Common myeloid progenitor, CD34-positive (primary cell): ENCODE results near the gene ASTN2.

Experiments
- CTCF ChIA-PET: fragments of 350-600 bp; sonication (Branson Sonifier 250); formaldehyde crosslinking; loops from one replicate; lab custom pipeline; 2021; ENCODE audit warnings: antibody characterized with exemption; lab: Charles Lee
- POLR2A ChIA-PET: fragments of 350-600 bp; sonication (Branson Sonifier 250); formaldehyde crosslinking; loops from one replicate; lab custom pipeline; 2021; ENCODE audit warnings: antibody characterized with exemption; lab: Charles Lee
- DNase-seq, 3 donors: peaks; one replicate each; pipeline versions ENCODE4 v3.0.0 to v3.0.0-alpha.2; 2013
- H3K27ac ChIP-seq, 2 experiments: 1 replicate in 1 of 2; 2 replicates in 1 of 2; pipeline ENCODE4 v1.7.0; 2013; ENCODE audit warnings: inconsistent platforms in 2 of 2, low read length in 2 of 2, mild to moderate bottlenecking in 2 of 2, low read depth in 1 of 2, moderate library complexity in 1 of 2; ENCODE audit not compliant: severe bottlenecking in 2 of 2, insufficient read depth in 1 of 2, poor library complexity in 1 of 2
- H3K27me3 ChIP-seq, 5 experiments: replicated peaks in 2 of 5; 1 replicate in 3 of 5; 2 replicates in 2 of 5; pipeline versions ENCODE4 v1.6.1 to v1.7.0; 2013; ENCODE audit warnings: low read length in 4 of 5, mild to moderate bottlenecking in 2 of 5, moderate library complexity in 2 of 5, inconsistent platforms in 1 of 5; ENCODE audit not compliant: insufficient read depth in 5 of 5, control insufficient read depth in 4 of 5
- H3K36me3 ChIP-seq, 4 experiments: 1 replicate in 2 of 4; 2 replicates in 2 of 4; pipeline versions ENCODE4 v1.6.1 to v1.7.0; 2013; ENCODE audit warnings: low read length in 3 of 4, control low read depth in 1 of 4, mild to moderate bottlenecking in 1 of 4; ENCODE audit not compliant: control insufficient read depth in 4 of 4, insufficient read depth in 4 of 4
- H3K4me1 ChIP-seq, 4 experiments: 1 replicate in 3 of 4; 2 replicates in 1 of 4; pipeline versions ENCODE4 v1.6.1 to v1.7.1; 2013; ENCODE audit warnings: low read length in 3 of 4, mild to moderate bottlenecking in 3 of 4, control low read depth in 1 of 4, inconsistent platforms in 1 of 4, moderate library complexity in 1 of 4; ENCODE audit not compliant: control insufficient read depth in 4 of 4, insufficient read depth in 4 of 4; ENCODE audit errors: control extremely low read depth in 1 of 4
- H3K4me3 ChIP-seq, 7 experiments: 1 replicate in 4 of 7; 2 replicates in 3 of 7; pipeline versions ENCODE4 v1.5.1 to v1.7.0; 2013; ENCODE audit warnings: mild to moderate bottlenecking in 7 of 7, low read length in 6 of 7, moderate library complexity in 6 of 7, inconsistent platforms in 2 of 7, low read depth in 2 of 7, control low read depth in 1 of 7; ENCODE audit not compliant: insufficient read depth in 4 of 7, control insufficient read depth in 1 of 7; ENCODE audit errors: extremely low read depth in 1 of 7
- H3K9me3 ChIP-seq, 5 experiments: 1 replicate in 4 of 5; 2 replicates in 1 of 5; pipeline versions ENCODE4 v1.6.1 to v1.7.1; 2013; ENCODE audit warnings: low read length in 4 of 5, mild to moderate bottlenecking in 2 of 5, inconsistent platforms in 1 of 5, low read depth in 1 of 5, moderate library complexity in 1 of 5; ENCODE audit not compliant: control insufficient read depth in 4 of 5, insufficient read depth in 2 of 5; ENCODE audit errors: control extremely low read depth in 1 of 5
- WGBS: methylation state at CpG from one replicate; pipeline ENCODE4 v1.1.5; 2013; ENCODE audit not compliant: insufficient coverage; 5-methylcytosine and 5-hydroxymethylcytosine counted together

Gene ASTN2

DNA sequence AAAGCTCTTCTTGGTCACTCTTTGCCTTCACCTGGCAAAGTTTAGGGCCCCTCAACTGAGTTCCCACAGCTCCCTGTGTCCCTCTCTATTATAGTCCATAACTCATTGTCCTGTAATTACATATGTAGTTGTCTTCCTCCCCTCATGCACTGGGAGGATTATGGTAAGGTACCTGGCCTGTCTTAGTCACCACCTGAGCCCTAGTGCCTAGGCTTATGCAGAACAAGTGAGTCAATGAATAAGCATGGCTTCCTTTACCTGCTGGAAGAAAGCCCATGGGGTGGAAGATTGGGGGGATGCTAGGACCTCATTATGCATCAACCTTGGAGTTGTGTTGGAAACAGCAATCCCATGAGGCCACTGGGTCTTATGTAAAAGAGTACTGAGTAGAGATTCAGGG, 915.4 kb downstream of the ASTN2 start:
- no peaks in the 10 kb centered on the region for H3K4me1 ChIP-seq
- POLR2A ChIA-PET, result no interaction called here
- CTCF ChIA-PET, result no interaction called here
- H3K27ac ChIP-seq, result no peak overlapping the region
- H3K9me3 ChIP-seq, result no peaks in the 10 kb centered on the region
- no peaks in the 10 kb centered on the region for H3K36me3 ChIP-seq
- H3K4me3 ChIP-seq, result no peak overlapping the region
- DNase-seq, result no peak
- H3K27me3 ChIP-seq, result peaks cover 0 to 2% (median 0%) of the 10 kb centered on the region in 5 experiments

DNA sequence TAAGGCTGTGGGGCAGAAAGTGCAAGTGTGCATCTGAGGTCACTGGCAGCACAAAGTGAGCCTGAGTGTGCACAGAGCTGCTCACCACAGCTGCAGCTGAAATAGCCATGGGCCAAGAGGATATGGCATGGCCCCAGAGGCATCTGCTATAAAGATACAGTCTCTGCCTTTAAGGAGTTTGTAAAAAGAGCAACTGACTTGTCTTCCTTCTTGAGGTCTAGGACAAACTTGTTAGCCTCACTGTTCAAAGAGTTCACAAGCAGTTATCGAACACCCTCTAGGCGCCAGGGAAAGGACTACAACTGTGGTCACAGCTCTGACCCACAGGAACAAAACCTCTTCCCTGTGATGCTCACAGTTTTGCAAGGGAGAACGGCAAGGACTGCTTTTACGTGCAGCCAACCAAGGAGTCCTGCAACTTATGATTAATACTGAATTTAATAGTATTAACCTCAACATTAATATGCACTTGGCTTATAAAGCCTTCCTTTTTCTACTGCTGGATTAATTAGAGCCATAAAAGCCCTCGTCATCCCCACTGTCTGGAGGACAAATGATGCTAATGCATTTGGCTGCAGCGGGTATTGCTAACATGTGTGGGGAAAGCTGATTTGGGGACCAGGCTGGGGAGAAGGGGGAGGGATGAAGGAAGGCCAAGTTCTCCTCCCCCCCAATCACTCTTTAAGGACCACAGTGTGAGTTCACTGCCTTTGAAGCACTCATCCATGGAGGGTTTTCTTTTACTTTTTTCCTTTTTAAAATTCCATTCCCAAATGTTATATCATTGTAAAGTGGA, 917.6 kb downstream of the ASTN2 start:
- POLR2A ChIA-PET, result no interaction called here
- 100% methylated on average over 2 of the region's 6 CpGs for WGBS
- CTCF ChIA-PET, result interaction anchor here (0.7 to 1.3 kb wide), 3 partner anchors 7 to 345 kb away, joined by 3 to 4 read pairs (median 4); no protein-coding TSS in a partner anchor
- Histone ChIP-seq H3K4me3 (no peak overlapping the region), H3K9me3 (no peaks in the 10 kb centered on the region), H3K36me3 (no peaks in the 10 kb centered on the region), H3K27ac (no peak overlapping the region), H3K27me3 (peaks cover 0 to 2% (median 0%) of the 10 kb centered on the region in 5 experiments), H3K4me1 (no peaks in the 10 kb centered on the region)
- no peak for DNase-seq

DNA sequence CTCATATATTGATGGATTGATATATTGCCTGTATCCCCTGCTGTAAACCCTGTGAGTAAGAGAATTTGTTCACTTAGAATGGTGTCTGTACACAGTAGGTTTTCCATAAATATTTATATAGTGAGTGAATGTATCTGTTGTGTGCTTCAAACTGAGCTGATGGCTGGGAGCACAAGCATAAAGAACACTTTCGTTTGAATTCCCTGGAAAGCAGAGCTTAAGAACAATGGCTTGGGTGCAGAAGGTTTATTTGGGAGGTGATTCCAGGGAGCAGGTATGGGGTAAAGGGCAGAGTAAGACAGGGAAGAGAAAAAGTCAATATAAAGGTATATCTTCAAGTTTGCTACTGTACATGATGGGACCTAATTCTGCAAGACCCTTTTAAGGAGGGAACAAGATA, 918.7 kb downstream of the ASTN2 start:
- H3K27me3 ChIP-seq, result peaks cover 0 to 2% (median 0%) of the 10 kb centered on the region in 5 experiments

DNA sequence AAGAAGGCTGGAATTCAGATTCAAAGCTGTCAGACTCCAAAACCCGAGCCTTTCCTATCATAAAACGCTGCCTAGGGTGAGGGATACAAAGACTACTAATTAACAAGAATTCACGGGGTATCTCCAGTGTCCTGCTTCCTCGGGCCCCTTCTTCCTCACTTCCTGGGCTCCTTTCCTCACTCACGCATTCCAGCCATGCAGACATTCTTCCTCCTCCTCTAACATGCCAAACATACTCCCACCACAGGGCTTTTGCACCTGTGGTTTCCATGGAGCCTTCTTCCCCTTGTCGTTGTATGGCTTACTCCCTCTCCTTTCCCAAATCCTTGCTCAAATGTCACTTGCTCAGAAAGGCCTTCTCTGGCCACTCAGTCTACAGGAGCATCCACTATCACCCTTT, 919.1 kb downstream of the ASTN2 start:
- Histone ChIP-seq H3K4me3 (no peak overlapping the region), H3K4me1 (no peaks in the 10 kb centered on the region), H3K36me3 (no peaks in the 10 kb centered on the region), H3K27ac (no peak overlapping the region), H3K27me3 (peaks cover 0 to 2% (median 0%) of the 10 kb centered on the region in 5 experiments), H3K9me3 (no peaks in the 10 kb centered on the region)
- WGBS, result 83% methylated on average over 3 of the region's 6 CpGs
- ChIA-PET POLR2A (interaction anchor here (0.5 kb wide), 1 partner anchor 332 kb away, joined by 3 read pairs; no protein-coding TSS in a partner anchor), CTCF (interaction anchor here (0.8 to 1.8 kb wide), 5 partner anchors 9 to 253 kb away, joined by 3 to 4 read pairs (median 3); no protein-coding TSS in a partner anchor)
- DNase-seq, result no peak

More for the DNA sequence above, 918.7 kb downstream of the ASTN2 start:
- ChIA-PET CTCF (interaction anchor here (0.8 to 1.8 kb wide), 4 partner anchors 8 to 211 kb away, joined by 3 to 4 read pairs (median 4); no protein-coding TSS in a partner anchor), POLR2A (no interaction called here)
- Histone ChIP-seq H3K4me1 (no peaks in the 10 kb centered on the region), H3K27ac (no peak overlapping the region), H3K4me3 (no peak overlapping the region), H3K9me3 (no peaks in the 10 kb centered on the region), H3K36me3 (no peaks in the 10 kb centered on the region)
- 100% methylated on average over 1 of the region's 1 CpG for whole genome bisulfite sequencing
- DNase-seq, result no peak

DNA sequence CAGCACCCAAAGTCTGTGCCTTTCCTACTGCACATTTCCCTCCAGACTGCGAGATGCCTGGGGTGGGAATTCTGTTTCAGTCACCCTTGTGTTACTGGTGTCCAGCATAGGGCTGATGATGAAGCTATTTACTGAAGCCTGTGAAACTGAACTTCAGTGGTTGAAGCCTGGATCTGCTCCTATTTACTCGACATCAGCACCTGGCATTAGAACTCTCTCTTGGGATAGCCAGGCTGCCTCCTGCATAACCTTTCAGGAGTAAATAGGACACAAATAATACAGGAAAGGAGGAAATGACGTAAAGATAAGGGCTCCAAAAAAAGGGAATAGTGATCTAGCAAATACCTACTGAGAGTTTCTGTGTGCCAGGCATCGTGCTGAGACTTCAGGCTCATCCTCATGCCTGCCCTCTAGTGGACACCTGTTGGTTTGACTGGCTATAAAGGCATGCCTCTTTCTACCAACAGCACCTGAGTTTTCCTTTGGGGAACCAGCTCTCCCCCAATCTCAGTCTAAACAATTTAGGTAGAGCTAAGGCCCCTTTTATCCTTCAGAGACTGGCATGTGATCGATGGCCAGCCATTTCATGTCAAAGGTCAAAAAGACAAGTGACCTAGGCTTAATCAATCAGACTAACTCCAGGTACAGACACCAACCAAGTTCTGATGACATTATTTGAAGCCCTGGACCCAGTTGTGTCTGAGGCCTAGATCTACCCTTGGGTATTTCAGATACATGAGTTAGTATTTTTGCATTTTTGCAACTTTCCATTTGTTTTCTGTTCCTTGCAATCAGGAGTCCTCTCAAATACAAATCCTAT, 919.8 kb downstream of the ASTN2 start:
- WGBS, result 68% methylated on average over 5 of the region's 5 CpGs
- peak; percentile 15 to 34 (median 34) for DNase-seq
- CTCF ChIA-PET, result interaction anchor here (0.8 to 1.8 kb wide), 5 partner anchors 10 to 252 kb away, joined by 3 to 6 read pairs (median 3); no protein-coding TSS in a partner anchor
- no peak overlapping the region for H3K27ac ChIP-seq
- no peak overlapping the region for H3K4me3 ChIP-seq
- peaks cover 0 to 2% (median 0%) of the 10 kb centered on the region in 5 experiments for H3K27me3 ChIP-seq
- H3K4me1 ChIP-seq, result no peaks in the 10 kb centered on the region
- no peaks in the 10 kb centered on the region for H3K9me3 ChIP-seq
- no peaks in the 10 kb centered on the region for H3K36me3 ChIP-seq
- POLR2A ChIA-PET, result interaction anchor here (0.5 kb wide), 1 partner anchor 331 kb away, joined by 3 read pairs; no protein-coding TSS in a partner anchor

DNA sequence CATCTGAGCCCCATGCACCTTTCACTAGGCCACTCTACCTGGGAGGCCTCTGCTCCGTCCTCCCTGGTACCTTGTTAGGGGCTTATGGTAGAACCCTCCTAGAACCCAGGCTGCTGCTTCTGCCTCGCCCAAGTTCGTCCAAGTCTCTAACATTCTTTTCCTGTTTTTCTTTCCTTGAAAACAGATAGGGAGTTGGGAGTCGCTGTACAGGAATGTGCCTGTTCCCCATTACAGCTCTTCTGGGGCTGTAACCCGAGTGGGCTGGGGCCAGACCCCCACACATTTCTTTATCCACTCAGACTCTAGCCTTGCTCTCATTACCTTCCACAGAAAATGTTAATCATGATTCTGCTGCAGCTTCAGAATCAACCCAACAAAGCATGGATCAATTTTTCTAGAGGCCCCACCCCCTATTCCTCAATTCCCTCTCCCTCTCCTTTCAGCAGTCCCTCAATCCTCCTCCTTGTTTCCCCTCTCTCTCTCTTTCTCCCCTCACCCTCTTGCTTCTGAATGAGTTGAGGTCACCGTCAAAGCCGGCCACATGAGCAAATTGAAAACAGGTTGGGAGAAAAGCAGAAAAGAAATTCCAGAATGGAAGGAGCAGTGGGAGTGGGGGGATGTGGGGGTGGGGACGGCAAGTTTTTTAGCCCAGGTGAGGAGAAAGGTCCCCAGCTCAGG, 921.5 kb downstream of the ASTN2 start:
- CTCF ChIA-PET, result interaction anchor here (1.0 to 1.6 kb wide), 3 partner anchors 8 to 341 kb away, joined by 3 to 6 read pairs (median 5); no protein-coding TSS in a partner anchor
- H3K27ac ChIP-seq, result no peak overlapping the region
- no peak overlapping the region for H3K4me3 ChIP-seq
- H3K27me3 ChIP-seq, result peaks cover 0 to 2% (median 0%) of the 10 kb centered on the region in 5 experiments
- DNase-seq, result no peak
- H3K36me3 ChIP-seq, result no peaks in the 10 kb centered on the region
- no peaks in the 10 kb centered on the region for H3K4me1 ChIP-seq
- no peaks in the 10 kb centered on the region for H3K9me3 ChIP-seq
- WGBS, result 92% methylated on average over 5 of the region's 8 CpGs
- POLR2A ChIA-PET, result no interaction called here
